WERI-Rb-1 (cell line): ENCODE measurements around the gene RAD50.
"Not testable (repeated sequence)": the region's sequence is repeated elsewhere in the genome, so short reads cannot be mapped to it uniquely, and the experiment has no call there.

Experiments used
- DNase-seq: peaks from one replicate; pipeline ENCODE4 v3.0.0-alpha.2; 2020
- H3K27ac ChIP-seq: fragments of 250-450 bp; sonication (Bioruptor Pico); 2 replicates; pipeline ENCODE4 v1.5.1; 2020; ENCODE audit warnings: mild to moderate bottlenecking, moderate library complexity
- H3K27me3 ChIP-seq: fragments of 250-450 bp; sonication (Bioruptor Pico); 2 replicates; pipeline ENCODE4 v1.5.1; 2021; ENCODE audit warnings: mild to moderate bottlenecking, low read depth, moderate library complexity; ENCODE audit not compliant: insufficient read depth, severe bottlenecking
- H3K36me3 ChIP-seq: fragments of 250-450 bp; sonication (Bioruptor Pico); 2 replicates; pipeline ENCODE4 v1.5.1; 2020; ENCODE audit warnings: mild to moderate bottlenecking, moderate library complexity
- H3K4me3 ChIP-seq: 2 replicates; pipeline ENCODE4 v1.5.1; 2011; ENCODE audit warnings: low read depth, mild to moderate bottlenecking, control low read depth, low read length
- H3K9me3 ChIP-seq: fragments of 250-450 bp; sonication (Bioruptor Pico); 2 replicates; pipeline ENCODE4 v1.5.1; 2021; ENCODE audit warnings: mild to moderate bottlenecking, moderate library complexity; ENCODE audit not compliant: severe bottlenecking
- CTCF ChIP-seq: IDR thresholded peaks from 2 replicates; pipeline ENCODE4 v1.5.1; 2011; ENCODE audit warnings: low read depth, mild to moderate bottlenecking, control low read depth, inconsistent platforms, low read length

The RAD50 gene

GRCh38 chr5:132629230-132629944 is 72.6 kb downstream of the RAD50 start:
- H3K4me3 ChIP-seq, result no peak overlapping the region
- no peaks in the 10 kb centered on the region for H3K9me3 ChIP-seq
- no peak for DNase-seq
- H3K27me3 ChIP-seq, result no peaks in the 10 kb centered on the region
- H3K36me3 ChIP-seq, result peaks cover 4% of the 10 kb centered on the region; the same call in 1 of the 2 replicates
- no peak overlapping the region for H3K27ac ChIP-seq
- no peak for TF ChIP-seq CTCF

- peaks cover 23% of the 10 kb centered on the region for H3K36me3 ChIP-seq
- H3K4me3 ChIP-seq, DNase-seq: not testable (repeated sequence)
Measured at GRCh38 chr5:132633587-132633986, 76.8 kb downstream of the RAD50 start.

GRCh38 chr5:132635873-132636272 is 79.1 kb downstream of the RAD50 start:
- DNase-seq, result no peak
- TF ChIP-seq CTCF, result no peak
- Histone ChIP-seq H3K4me3 (no peak overlapping the region), H3K27me3 (no peaks in the 10 kb centered on the region), H3K9me3 (no peaks in the 10 kb centered on the region), H3K36me3 (peaks cover 36% of the 10 kb centered on the region), H3K27ac (no peak overlapping the region)

More at GRCh38 chr5:132633587-132633986, 76.8 kb downstream of the RAD50 start:
- not testable (repeated sequence) for H3K27me3 ChIP-seq, H3K9me3 ChIP-seq, H3K27ac ChIP-seq

GRCh38 chr5:132637241-132637640 is 80.5 kb downstream of the RAD50 start:
- H3K4me3 ChIP-seq, result no peak overlapping the region
- H3K9me3 ChIP-seq, result no peaks in the 10 kb centered on the region
- TF ChIP-seq CTCF, result no peak
- H3K27ac ChIP-seq, result no peak overlapping the region
- no peak for DNase-seq
- peaks cover 42% of the 10 kb centered on the region for H3K36me3 ChIP-seq
- no peaks in the 10 kb centered on the region for H3K27me3 ChIP-seq

- Histone ChIP-seq H3K27me3 (no peaks in the 10 kb centered on the region), H3K4me3 (no peak overlapping the region), H3K9me3 (no peaks in the 10 kb centered on the region), H3K36me3 (peaks cover 50% of the 10 kb centered on the region), H3K27ac (no peak overlapping the region)
- no peak for DNase-seq
- TF ChIP-seq CTCF, result no peak
Measured at GRCh38 chr5:132639706-132640130, 82.9 kb downstream of the RAD50 start.

GRCh38 chr5:132640613-132641012 is 83.8 kb downstream of the RAD50 start:
- no peak for DNase-seq

More at GRCh38 chr5:132640613-132641012, 83.8 kb downstream of the RAD50 start:
- H3K27ac ChIP-seq, result no peak overlapping the region
- no peaks in the 10 kb centered on the region for H3K27me3 ChIP-seq
- no peak overlapping the region for H3K4me3 ChIP-seq
- TF ChIP-seq CTCF, result no peak
- H3K36me3 ChIP-seq, result peaks cover 49% of the 10 kb centered on the region
- H3K9me3 ChIP-seq, result no peaks in the 10 kb centered on the region
